Thyroid gland (tissue), 4 donors: ENCODE measurements around the gene SNED1.

Experiments
- CTCF ChIP-seq, 6 experiments: fragments of 200-600 bp in 3 of 6; fragments of 450-650 bp in 3 of 6; sonication (generic) in 3 of 6; IDR thresholded peaks; one replicate each; pipeline ENCODE4 v1.5.1; 2016 to 2019; ENCODE audit warnings: antibody characterized with exemption in 6 of 6, mild to moderate bottlenecking in 2 of 6, inconsistent platforms in 1 of 6, moderate library complexity in 1 of 6
- POLR2A ChIP-seq, 2 donors: fragments of 450-650 bp; IDR thresholded peaks; one replicate each; pipeline ENCODE4 v1.6.1; 2017; ENCODE audit warnings: antibody characterized with exemption in 2 of 2, mild to moderate bottlenecking in 2 of 2, moderate library complexity in 1 of 2

GRCh38 chr2:240948905-240949790 is 49.3 kb upstream of the SNED1 start:
- no peak for TF ChIP-seq POLR2A (IDR thresholded peaks at IDR 0.05)
- no peak for TF ChIP-seq CTCF (IDR thresholded peaks at IDR 0.05)
